Stimulated activated CD4-positive, alpha-beta T cell treated with anti-CD3 and anti-CD28 coated beads, Interleukin-4, amount 100 ng/mL, for 1 hour (primary cell): Measurements from ENCODE around the gene PGF.
"Not testable (repeated sequence)": the region's sequence is repeated elsewhere in the genome, so short reads cannot be mapped to it uniquely, and the experiment has no call there.

Experiments
- DNase-seq: peaks from one replicate; pipeline ENCODE4 v3.0.0-alpha.2; 2020

PGF gene

DNA sequence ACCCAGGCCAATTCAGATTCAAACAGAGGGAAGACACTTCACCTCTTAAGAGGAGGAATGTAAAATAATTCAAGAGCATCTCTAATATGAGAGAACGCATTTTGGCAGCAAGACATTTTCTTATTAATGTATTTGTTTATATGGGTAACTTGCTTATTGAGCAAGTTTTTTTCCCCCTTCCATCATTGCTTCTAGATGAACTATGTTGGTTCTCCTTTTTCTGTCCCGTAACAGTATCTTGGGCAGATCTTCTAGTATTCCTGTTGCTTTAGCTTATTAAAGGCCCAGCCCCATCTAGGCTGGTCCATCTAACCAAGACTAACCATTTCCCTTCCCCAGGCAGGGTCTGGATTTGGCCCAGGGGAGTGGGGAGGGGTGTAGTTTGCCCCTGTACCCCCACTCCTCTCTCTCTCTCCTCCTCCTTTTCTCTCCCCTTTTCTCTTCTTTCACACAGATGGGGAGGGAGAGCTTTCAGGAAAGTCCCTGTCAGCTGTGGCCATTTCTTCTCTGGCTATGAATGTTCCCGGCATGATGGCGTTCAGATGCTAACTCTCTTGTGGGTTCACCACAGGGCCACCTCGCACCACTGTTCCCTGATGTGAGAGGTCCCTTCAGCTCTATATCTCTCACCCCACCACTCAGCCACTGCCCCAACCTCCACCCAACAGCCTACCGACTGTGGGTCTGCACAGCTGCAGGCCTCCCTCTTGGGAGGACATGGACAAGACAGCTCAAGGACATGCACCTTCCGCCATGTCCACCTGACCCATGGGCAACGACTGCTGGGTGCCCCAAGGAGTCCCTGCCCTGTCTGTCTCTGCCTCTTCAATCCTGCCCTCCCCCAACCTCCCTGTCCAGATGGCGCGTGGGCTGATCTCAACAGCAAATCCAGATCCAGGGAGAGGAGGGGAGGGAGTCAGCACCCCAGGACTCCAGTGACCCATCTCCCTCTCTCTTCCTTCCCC lies 16.6 kb downstream of the PGF start:
- no peak for DNase-seq

DNA sequence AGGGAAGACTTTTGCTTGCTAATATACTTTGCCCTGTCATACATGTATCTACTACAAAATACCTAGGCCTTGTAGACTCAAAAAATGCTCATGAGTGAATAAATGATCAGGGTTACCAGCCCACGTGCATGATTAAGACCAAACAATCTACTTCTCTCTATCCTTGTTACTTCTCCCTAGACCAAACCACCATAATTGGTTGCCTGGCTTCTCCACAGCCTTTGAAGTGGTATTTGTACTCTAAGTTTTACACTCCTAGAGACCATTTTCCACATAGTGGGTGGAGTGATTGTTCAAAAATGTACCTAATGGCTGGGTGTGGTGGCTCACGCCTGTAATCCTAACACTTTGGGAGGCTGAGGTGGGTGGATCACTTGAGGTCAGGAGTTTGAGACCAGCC lies 18.2 kb downstream of the PGF start:
- no peak for DNase-seq

DNA sequence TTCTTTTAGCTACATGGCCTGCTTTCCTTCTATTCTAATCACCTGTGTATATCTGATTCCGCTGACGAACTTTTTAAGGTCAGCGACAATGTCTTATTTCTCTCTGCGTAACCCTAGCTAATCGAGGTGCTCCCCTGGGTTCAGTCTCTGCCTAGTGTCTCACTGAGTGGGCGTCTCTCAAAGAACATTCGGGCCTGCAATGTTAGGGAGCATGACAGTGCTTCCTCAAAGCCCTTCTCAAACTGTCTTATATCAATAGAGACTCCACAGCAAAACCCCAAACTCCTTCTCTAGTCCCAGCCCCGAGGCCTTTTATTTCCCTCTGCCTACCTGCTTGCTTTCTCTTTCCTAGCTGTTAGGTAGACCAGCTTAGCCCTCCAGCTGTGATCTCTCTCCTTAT lies 18.7 kb downstream of the PGF start:
- no peak for DNase-seq

DNA sequence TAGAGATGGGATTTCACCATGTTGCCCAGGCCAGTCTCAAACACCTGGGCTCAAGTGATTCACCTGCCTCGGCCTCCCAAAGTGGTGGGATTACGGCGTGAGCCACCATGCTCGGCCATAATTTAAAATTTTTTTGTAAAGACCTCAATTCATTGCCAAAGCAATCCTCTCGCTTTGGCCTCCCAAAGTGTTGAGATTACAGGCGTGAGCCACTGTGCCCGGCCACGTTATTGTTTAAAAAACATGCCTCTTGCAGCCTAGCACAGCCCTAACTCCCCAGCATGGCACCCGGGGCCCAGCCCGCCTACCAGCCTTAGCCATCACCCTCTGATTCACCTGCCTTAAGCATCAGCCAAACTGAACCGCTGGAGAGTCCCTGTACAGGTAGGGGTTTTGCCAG lies 19.2 kb downstream of the PGF start:
- no peak for DNase-seq

DNA sequence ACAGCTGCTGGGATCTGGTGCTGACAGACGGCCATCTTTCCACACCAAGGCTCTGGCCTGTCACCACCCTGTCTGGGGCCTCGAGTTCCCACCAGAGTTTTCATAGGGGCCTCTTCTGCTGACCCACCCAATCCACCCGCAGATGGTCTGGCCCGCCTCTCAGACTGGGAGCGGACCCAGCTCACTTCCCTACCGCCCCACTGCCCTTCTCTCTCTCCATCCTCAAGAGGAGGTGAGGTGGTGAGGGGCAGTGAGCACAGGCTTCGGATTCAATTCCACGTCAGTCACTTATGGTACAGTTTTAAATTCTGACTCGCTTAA lies 20.1 kb downstream of the PGF start:
- no peak for DNase-seq

DNA sequence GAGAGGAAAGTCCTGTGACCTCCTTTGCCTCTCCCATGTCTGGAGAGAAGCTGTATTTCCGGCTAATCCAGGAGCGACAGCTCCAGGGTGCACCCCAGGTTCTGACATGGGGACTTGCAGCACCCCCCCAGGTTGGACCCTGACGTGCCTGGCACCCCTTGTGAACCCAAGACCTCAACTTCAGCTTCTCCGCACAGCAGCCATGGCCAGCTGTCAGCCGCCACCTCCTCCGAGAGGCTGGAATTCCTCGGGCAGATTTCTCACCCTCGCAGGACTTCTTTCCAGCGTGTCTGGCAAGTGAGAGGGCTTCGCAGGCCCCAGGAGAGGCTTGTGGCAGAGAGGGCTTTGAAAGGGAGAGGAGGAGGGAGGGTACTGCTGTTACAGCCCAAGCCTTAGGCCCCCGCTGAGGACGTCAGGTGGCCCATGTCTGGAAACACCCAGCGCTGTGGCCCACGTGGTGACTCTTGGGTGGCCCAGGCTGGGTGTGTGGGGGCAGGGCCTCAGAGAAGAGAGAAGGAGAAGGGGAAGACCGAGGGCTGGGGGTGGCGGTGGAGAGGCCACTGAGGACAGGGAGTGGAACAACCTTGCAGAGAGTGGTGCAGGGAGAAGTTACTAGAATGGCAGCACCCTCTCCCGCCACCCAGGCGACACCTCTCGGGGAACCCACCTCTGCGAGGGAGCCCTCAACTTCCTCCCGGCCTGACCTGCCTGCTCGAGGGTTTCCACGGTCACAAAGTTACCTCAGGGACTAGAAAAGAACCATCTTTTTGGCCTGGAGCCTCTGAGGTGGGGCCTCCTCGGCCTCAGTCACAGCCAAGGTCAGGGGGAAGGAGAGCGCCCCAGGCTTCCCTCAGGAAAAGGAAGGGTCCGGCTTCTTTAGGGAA lies 20.7 kb downstream of the PGF start:
- DNase-seq = no peak

DNA sequence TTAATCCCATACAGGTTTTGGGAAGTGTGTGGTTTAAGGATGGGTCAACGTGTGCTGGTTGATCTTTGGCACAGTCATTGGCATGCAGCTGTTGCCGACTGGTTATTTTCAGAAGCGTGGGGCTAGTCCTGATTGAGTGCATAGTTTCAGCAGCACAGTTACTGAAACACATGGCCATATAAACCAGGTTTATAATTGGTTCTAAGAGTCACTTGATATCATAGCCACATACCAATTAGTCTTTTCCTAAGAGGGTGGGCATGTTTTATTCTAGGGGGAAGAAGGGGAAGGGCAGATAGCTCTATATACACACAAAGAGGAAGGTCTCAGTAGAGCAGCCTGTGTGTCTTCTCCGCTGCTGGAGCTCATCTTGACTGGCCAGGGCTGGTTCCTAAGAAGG lies 21.4 kb downstream of the PGF start:
- DNase-seq = no peak

DNA sequence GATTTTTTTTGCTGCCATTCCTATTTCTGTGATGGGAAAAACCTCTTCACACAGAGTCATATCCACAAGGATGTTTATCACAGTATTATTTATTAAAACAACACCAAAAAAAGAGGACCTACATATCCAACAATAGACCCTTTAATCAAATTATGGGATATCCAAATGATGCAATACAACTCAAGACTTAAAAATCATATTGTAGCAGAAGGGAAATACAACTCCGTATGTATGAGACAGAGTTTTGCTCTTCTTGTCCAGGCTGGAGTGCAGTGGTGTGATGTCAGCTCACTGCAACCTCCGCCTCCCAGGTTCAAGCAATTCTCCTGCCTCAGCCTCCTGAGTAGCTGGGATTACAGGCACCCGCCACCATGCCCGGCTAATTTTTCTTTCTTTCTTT lies 22.5 kb downstream of the PGF start:
- DNase-seq = not testable (repeated sequence)

DNA sequence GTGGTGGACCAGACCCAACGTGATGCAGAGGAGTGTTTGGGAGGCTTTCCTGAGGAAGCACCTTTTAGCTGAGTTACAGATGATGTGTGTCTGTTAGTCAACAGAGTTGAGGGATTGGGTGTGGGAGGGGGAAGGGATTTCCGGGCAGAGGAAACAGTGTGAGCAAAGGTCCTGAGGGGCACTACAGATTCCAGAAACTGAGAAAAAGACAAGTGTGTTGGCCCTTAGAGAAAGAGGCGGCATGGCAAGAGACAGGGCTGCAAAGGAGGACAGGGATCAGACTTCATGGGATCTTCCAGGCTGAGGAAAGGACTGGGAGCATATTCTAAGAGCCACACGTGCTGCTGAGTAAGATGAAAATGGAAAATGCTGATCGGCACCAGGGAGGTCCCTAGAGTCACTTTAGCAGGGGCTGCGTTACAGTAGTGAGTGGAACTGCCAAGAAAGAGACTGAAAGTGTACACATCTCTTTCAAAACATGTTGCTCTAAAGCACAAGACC lies 22.9 kb downstream of the PGF start:
- no peak for DNase-seq

DNA sequence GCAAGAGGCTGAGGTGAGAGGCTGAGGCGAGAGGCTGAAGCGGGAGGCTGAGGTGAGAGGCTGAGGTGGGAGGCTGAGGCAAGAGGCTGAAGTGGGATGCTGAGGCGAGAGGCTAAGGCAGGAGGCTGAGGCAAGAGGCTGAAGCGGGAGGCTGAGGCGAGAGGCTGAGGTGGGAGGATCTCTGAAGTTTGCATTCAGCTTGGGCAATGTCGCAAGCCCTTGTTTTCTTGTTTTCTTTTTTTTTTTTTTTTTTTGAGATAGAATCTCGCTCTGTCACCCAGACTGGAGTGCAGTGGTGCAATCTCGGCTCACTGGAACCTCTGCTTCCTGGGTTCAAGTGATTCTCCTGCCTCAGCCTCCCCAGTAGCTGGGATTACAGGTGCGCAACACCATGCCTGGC lies 23.7 kb downstream of the PGF start:
- not testable (repeated sequence) for DNase-seq

DNA sequence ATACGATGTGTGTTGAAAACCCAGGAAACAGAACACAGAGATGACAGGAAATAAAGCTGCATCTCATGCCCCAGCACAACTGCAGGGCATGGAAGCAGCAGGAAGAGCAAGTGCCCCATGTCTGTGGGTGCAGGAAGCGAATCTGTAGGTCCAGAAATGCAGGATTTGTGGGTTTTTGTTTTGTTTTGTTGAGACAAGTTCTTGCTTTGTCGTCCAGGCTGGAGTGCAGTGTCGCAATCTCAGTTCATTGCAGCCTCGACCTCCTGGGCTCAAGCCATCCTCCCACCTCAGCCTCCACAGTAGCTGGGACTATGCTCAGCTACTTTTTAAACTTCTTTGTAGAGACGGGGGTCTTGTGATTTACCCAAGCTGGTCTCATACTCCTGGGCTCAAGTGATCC lies 26.2 kb downstream of the PGF start:
- no peak for DNase-seq

DNA sequence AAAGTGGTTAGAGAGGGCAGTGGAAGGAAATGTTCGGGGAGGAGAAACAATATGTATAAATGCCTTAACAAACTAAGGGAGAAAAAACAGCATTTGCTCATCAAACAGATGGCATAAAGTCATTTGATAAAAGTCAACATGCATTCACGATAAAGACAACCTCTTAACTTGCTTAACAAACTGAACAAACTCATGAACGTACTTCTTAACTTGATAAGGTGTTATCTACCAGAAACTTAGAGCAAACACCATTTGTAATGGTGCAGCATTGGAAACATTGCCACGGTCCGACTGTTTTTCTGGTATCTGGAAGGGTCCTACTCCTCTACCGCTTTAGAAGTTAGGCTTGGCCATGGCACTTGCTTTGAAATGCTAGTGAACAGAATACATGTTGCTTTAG lies 28.2 kb downstream of the PGF start:
- DNase-seq = no peak

DNA sequence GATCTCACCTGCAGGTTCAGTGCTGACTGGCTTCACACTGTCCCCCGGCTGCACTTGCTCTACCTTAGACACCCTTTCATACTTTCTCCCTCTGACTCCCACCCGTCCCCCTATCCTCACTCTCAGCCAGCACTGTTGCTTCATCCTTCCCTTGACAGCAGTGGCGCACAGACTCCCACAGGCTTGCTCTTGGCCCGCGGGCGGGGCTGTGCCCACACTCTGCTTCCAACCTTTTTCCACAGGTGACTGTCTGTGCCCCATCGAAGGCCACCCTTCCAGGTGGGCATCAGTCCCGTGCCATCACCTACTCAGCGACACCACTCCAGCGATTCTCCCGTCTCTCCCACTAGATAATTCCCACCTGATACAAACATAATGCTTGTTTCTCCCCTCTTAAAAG lies 31.3 kb downstream of the PGF start:
- no peak for DNase-seq

DNA sequence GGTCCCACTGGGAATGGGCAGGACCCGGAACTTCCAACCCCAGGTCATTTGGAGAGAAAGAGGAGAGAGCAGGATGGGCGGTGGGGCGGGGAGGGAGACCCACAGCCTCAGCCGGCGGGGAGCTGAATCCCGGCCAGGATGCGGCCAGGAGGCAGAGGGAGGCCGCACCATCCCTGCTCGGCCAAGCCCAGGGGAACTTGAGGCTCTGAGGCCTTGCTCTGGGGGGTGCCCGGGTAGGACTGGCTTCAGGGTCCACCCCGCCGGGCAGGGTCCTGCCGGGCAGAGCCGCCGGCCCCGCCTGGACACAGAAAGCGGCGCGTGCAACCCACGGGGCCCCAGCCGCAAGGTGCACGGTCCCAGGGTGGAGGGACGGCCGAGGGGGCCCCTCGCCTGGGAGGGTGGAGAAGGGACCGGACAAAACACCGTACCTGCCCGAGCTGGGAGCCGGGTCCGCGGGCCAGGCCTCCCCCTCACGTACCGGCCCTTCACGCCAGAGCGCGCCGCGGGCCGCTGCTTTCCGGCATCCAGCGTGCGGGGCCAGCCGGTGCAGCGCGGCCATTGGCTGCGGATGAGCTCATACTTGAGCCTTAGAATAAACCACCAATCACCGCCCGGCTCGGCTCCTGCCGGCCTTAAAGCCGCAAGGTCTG lies 32.5 kb downstream of the PGF start, which contains the start of gene RPS6KL1:
Gene RPS6KL1, minus strand, starts transcription at position 509 of the 650 bp plus-strand sequence. CDS start 1,719 bp downstream, outside the sequence.
- DNase-seq = peak; percentile 78

DNA sequence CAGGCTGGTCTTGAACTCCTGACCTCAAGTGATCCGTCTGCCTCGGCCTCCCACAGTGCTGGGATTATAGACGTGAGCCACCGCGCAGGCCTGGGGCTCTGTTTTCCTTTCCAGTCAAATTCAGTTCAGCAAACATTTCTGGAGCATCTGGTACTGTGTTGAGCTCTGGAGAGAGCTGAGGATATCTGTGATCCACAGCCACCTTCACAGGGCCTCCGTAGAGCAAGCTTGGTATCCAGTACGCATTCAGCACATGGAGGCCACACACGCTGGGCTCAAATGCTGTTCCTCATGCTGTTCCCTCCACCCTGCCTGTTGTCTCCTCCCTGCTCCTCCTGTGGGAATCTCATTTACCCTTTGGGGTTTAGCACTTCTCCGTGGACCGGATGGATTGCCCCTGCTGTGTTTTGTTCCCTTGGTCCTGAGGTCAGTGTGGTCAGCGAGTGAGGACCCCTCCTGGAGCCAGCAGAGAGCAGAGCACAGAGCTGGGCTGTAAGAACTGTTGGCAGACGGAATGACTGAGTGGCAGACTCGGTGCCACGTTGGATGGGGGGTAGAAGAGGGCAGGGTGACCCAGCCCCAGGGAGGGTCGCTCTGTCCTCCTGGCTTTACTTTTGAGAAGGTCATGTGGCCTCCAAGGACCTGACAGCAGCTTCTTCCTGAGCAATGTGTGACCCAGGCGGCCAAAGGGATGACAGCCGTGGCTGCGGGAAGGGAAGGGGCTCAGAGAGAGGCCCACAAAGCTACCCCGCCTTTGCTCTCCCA lies 33.2 kb downstream of the PGF start:
- no peak for DNase-seq

DNA sequence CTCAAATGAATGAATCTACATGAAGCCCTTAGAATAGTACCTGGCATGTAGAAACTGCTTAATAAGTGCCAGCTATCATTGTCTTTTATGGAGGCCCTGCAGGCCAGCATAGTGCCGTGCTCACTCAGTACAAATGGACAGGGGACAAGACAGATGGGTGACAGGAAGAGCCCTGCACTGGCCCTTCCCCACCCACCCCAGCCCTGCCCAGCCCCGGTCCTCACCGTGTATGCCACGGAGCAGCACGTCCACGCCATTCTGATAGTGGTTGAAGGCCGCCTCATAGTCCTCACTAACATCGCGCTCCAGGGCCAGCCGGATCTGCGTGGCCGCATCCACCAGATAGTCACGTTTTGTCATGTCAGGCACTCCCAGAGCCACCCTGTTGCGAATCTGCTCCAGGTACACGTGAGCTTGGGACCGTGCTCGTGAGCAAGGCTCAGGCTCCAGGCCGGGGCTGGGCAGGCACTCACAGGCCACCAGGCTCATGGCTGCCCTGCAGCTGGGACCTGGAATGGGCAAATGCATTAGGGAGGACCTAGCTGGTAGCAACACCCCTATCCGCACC lies 34.3 kb downstream of the PGF start:
- no peak for DNase-seq

DNA sequence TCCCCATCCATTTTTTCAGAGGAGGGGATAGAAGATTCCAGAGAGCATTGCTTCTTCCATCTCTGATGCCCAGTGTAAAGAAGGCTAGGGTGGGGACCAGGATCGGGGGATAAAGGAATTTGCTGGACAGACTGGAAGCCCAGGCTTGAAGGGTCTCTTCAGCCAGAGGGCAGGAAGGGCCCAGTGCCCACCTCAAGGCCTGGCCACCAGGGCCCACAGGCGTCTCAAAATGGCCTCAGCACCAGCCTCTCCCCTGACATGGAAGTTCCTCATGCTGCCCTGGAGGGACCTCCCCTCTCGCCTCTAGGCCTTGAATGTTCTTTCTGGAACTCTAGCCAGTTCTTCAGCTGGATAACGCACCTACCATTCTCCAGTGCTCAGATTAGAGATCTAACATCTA lies 35.1 kb downstream of the PGF start:
- no peak for DNase-seq

DNA sequence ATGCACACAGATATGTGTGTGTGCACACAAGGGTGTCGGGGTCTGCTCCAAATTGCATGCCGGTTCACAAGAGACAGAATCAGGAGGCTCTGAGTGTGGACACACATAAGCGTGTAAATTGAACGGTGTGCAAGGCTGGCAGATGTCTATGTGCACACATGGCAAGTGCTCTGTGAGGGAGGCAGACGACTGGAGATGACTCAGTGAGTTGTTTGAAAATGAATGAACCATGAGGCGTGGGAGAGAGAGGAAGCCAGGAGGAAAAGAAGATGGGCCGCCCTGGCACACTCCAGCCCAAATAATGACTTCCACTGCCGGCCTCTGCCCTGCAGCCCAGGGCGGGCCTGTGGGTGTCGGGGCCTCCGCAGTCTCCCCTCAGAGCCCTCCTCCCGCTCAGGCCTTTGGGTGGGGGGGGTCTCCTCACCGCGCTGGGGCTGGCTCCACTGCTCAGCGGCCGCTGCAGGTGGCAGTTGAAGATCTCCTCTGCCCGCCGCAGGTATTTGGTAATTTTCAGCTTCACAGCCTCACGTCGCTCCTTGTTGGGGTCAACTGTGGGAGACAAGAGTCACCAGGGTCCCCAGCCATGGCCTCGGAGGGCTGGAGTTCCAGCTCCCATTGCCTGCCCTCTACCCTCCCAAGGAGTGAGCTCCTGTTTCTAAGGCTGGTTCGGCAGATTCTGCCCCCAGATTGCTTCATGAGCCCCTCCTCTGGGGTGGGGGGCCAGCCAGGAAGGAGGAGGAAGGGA lies 35.8 kb downstream of the PGF start:
- DNase-seq = no peak

DNA sequence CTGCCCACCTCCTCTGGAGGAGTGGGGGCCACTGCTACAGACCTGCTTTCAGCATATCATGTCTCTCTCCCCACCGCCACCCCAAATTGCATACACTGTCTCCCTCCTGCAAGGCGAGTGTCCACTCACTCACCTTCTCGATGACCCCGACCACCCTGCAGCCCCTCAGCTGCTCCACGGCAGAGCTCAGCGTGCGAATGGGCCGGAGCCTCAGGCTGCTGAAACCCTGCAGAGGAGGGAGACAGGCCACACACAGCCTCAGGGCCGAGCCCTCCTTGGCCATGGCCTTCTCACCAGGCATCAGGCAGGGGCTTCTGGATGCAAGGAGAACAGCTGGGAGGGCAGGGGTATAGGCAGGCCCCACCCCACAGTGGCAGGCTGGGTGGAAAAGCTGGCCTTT lies 37.0 kb downstream of the PGF start:
- DNase-seq = no peak

DNA sequence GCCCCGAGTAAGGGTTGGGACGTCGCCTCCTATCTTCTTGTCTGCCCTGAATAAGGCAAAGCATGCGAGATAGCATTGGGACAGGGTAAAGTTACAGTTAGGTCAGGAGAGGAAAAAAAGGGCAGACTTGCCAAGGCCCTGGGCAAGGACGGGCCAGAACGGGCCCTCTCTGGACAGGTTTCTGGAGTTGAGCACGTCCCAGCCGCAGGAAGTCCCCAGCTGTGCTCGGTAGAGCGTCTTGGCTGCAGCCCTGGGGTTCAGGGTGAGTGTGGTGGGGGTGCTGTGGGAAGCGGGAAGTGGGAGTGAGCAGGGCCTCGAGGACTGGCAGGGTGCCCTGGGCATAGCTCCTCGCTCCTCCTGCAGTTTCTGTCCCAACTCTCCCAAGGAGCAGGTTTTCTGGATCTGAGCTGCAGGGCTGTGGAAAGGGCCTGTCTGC lies 37.7 kb downstream of the PGF start:
- DNase-seq = no peak

DNA sequence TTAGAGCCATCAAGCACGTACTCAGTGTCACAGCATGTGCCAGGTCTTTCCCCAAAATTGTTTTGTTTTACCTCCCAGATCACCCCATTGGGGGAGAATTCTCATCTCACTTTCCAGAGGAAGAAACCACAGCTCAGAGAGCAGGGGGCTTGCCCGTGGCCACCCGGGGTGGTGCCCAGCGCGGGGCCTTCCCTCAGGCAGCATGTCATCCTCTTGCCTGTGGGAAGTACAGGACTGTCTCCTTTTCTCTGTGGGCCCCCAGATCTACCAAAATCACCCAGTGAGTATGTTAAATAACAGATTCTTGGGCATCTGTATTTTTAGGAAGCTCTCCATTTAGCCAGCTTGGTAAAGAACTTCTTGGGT lies 38.2 kb downstream of the PGF start:
- no peak for DNase-seq
